K562 (cell line): Measurements from ENCODE around the gene SMIM41. TPM values are rescaled to one million over a fixed set of nuclear protein-coding genes. Genes with fewer than 3 reads are reported as not detected.

Experiments used
- ATAC-seq: fragments of 200-7000 bp; cut with Tn5 transposase; 3 replicates; pipeline ENCODE4 v1.9.1; 2020; ENCODE audit warnings: moderate library complexity
- BruUV-seq: library from RNA; stranded (reverse); fragments of 400-500 nt; replicated peaks from 2 replicates; lab custom pipeline; 2021; lab: Mats Ljungman, UMichigan
- CTCF ChIA-PET: fragments of 300-600 bp; formaldehyde crosslinking; extraction: SDS; loops from one replicate; lab custom pipeline; 2021; ENCODE audit warnings: low intra/inter-chr PET ratio; lab: Yijun Ruan, JAX
- POLR2A ChIA-PET: fragments of 300-600, 350-650 bp; sonication (Branson Sonifier 250); formaldehyde crosslinking; extraction: SDS; loops from one replicate; lab custom pipeline; 2021; ENCODE audit warnings: antibody characterized with exemption, inconsistent platforms; lab: Yijun Ruan, JAX
- DNase-seq, 4 experiments: peaks; one replicate each; pipeline versions ENCODE4 v3.0.0 to v3.0.0-alpha.2; 2011 to 2018; ENCODE audit warnings: low spot score in 3 of 4, mixed read lengths in 3 of 4; ENCODE audit errors: extremely low read depth in 1 of 4
- FAIRE-seq: peaks from 2 replicates; lab custom pipeline; 2011; peaks lifted over from hg19 to GRCh38; lab: Jason Lieb, UNC
- H2AFZ ChIP-seq: 2 replicates; pipeline ENCODE4 v1.6.0; 2011; ENCODE audit warnings: low read depth, low read length, control low read depth, inconsistent platforms
- H3K27ac ChIP-seq: fragments of 200-600 bp; 3 replicates; pipeline ENCODE4 v1.8.0; 2011; ENCODE audit warnings: low read depth, mild to moderate bottlenecking, control low read depth, inconsistent platforms, low read length, moderate library complexity, mixed read lengths; ENCODE audit errors: extremely low read depth
- H3K27me3 ChIP-seq, 2 experiments: fragments of 300-600 bp in 1 of 2; 2 replicates in 1 of 2; 3 replicates in 1 of 2; pipeline versions ENCODE4 v1.6.0 to v1.8.0; 2011; ENCODE audit warnings: inconsistent platforms in 2 of 2, low read length in 2 of 2, mild to moderate bottlenecking in 1 of 2, mixed read lengths in 1 of 2, moderate library complexity in 1 of 2; ENCODE audit not compliant: control insufficient read depth in 2 of 2, insufficient read depth in 2 of 2
- H3K36me3 ChIP-seq: fragments of 300-600 bp; 3 replicates; pipeline ENCODE4 v1.8.0; 2011; ENCODE audit warnings: mild to moderate bottlenecking, low read length, inconsistent platforms; ENCODE audit not compliant: control insufficient read depth, insufficient read depth
- H3K4me1 ChIP-seq, 2 experiments: fragments of 200-600 bp in 1 of 2; replicated peaks in 1 of 2; 2 replicates in 1 of 2; 3 replicates in 1 of 2; pipeline versions ENCODE4 v1.5.1 to v1.8.0; 2011; ENCODE audit warnings: inconsistent platforms in 2 of 2, low read length in 2 of 2, mild to moderate bottlenecking in 1 of 2, mixed read lengths in 1 of 2, moderate library complexity in 1 of 2; ENCODE audit not compliant: control insufficient read depth in 2 of 2, insufficient read depth in 2 of 2
- H3K4me2 ChIP-seq: 2 replicates; pipeline ENCODE4 v1.6.1; 2011; ENCODE audit warnings: low read length, control low read depth, inconsistent platforms, mixed read lengths; ENCODE audit not compliant: insufficient read depth
- H3K4me3 ChIP-seq: fragments of 200-600 bp; sonication (generic), shearing (Covaris generic); 2 replicates; pipeline ENCODE4 v1.5.1; 2016; ENCODE audit warnings: control low read depth, inconsistent platforms
- H3K79me2 ChIP-seq: fragments of 200-600 bp; 3 replicates; pipeline ENCODE4 v1.8.0; 2011; ENCODE audit warnings: low read length, inconsistent platforms; ENCODE audit not compliant: control insufficient read depth, insufficient read depth
- H3K9ac ChIP-seq, 2 experiments: 2 replicates each; pipeline versions ENCODE4 v1.6.0 to v1.6.1; 2011; ENCODE audit warnings: low read depth in 2 of 2, low read length in 2 of 2, control low read depth in 1 of 2, inconsistent platforms in 1 of 2, mild to moderate bottlenecking in 1 of 2, mixed read lengths in 1 of 2; ENCODE audit not compliant: insufficient read depth in 1 of 2
- H3K9me1 ChIP-seq: one replicate; pipeline ENCODE4 v1.6.0; 2011; ENCODE audit warnings: inconsistent platforms, mild to moderate bottlenecking, low read length, moderate library complexity; ENCODE audit not compliant: control insufficient read depth, insufficient read depth
- H3K9me3 ChIP-seq: replicated peaks from 2 replicates; pipeline ENCODE4 v1.5.1; 2011; ENCODE audit warnings: low read depth, low read length, inconsistent platforms; ENCODE audit not compliant: control insufficient read depth, insufficient read depth
- H4K20me1 ChIP-seq: replicated peaks from 2 replicates; pipeline ENCODE4 v1.6.1; 2011; ENCODE audit warnings: low read length, inconsistent platforms, mixed read lengths; ENCODE audit not compliant: control insufficient read depth, insufficient read depth
- CBX8 ChIP-seq: fragments of 200-600 bp; sonication (generic); IDR thresholded peaks from 2 replicates; pipeline ENCODE4 v1.6.1; 2012; ENCODE audit warnings: borderline replicate concordance, mixed run types, low read depth, mild to moderate bottlenecking, moderate library complexity, mixed read lengths, low read length, control low read depth, inconsistent platforms; ENCODE audit not compliant: poor library complexity, severe bottlenecking; ENCODE audit errors: extremely low read depth
- GATA2 ChIP-seq: sonication (generic); formaldehyde crosslinking; IDR thresholded peaks from 2 replicates; pipeline ENCODE4 v1.4.0; 2020; ENCODE audit warnings: mild to moderate bottlenecking, missing genetic modification reagents
- HDAC2 ChIP-seq: fragments of 450-650 bp; IDR thresholded peaks from 2 replicates; pipeline ENCODE4 v1.6.1; 2016; ENCODE audit warnings: mild to moderate bottlenecking
- MBD2 ChIP-seq: sonication (generic); IDR thresholded peaks from 2 replicates; pipeline ENCODE4 v1.6.1; 2016; ENCODE audit warnings: low read depth, borderline replicate concordance
- MEF2A ChIP-seq: IDR thresholded peaks from 2 replicates; pipeline ENCODE4 v1.6.1; 2011; ENCODE audit warnings: low read depth, mild to moderate bottlenecking, low read length, moderate library complexity; ENCODE audit not compliant: control insufficient read depth
- NCOA6 ChIP-seq: fragments of 450-650 bp; IDR thresholded peaks from 2 replicates; pipeline ENCODE4 v1.6.1; 2017; ENCODE audit warnings: mild to moderate bottlenecking
- NFIX ChIP-seq: fragments of 250-450 bp; sonication (Bioruptor Pico); IDR thresholded peaks from 2 replicates; pipeline ENCODE4 v1.4.0; 2020; ENCODE audit warnings: low read depth, mild to moderate bottlenecking, moderate library complexity
- SREBF2 ChIP-seq: sonication (generic); formaldehyde crosslinking; IDR thresholded peaks from 2 replicates; pipeline ENCODE4 v1.4.0; 2020; ENCODE audit warnings: mild to moderate bottlenecking, missing genetic modification reagents
- SRSF7 ChIP-seq: fragments of 200-400 bp; formaldehyde crosslinking; optimal IDR thresholded peaks from 2 replicates; pipeline ENCODE3; 2017; ENCODE audit warnings: mild to moderate bottlenecking, low read depth, low read length
- ZNF551 ChIP-seq: fragments of 250-450 bp; sonication (Bioruptor Pico); IDR thresholded peaks from 2 replicates; pipeline ENCODE4 v1.5.0; 2021; ENCODE audit warnings: mild to moderate bottlenecking, moderate library complexity
- ZNF561 ChIP-seq: fragments of 450-650 bp; formaldehyde crosslinking; conservative IDR thresholded peaks from 2 replicates; pipeline ENCODE4 v1.4.0; 2020; ENCODE audit warnings: mild to moderate bottlenecking, moderate library complexity
- WGBS: fragments of 100-300 bp; shearing (Covaris generic); methylation state at CpG from one replicate; pipeline ENCODE4 v1.1.6; 2016; ENCODE audit warnings: low coverage, mixed read lengths; ENCODE audit not compliant: insufficient coverage; ENCODE audit errors: missing lambda C conversion rate; 5-methylcytosine and 5-hydroxymethylcytosine counted together
- in situ Hi-C: fragments of 300-500 bp; cut with MboI; formaldehyde crosslinking; loops from 4 replicates; pipeline ENCODE4 v1.15.0; 2018; ENCODE audit warnings: inconsistent platforms, mixed read lengths
- intact Hi-C: fragments of 100-400 bp; cut with micrococcal nuclease; formaldehyde crosslinking; loops from 2 replicates; pipeline ENCODE4 v1.14.2; 2022
- polyA plus RNA-seq, 8 experiments: library from polyadenylated mRNA; depleted of rRNA in 4 of 8; stranded (reverse) in 5 of 8; unstranded in 3 of 8; fragments of >200 nt; fragmentation: Nextera tagmentation in 2 of 8; fragmentation: Illumina TruSeq in 1 of 8; extraction: Ambion mirVana in 2 of 8; extraction: Trizol in 1 of 8; gene quantifications; 2 replicates each; pipeline versions ENCODE4 v1.2.1 to v1.2.3, GENCODE V29; 2011 to 2014; ENCODE audit warnings: inconsistent platforms in 1 of 8, missing spikeins in 1 of 8
- total RNA-seq, 7 experiments: library from RNA; depleted of rRNA in 6 of 7; stranded (reverse); fragments of >200 nt in 6 of 7; fragmentation: Illumina TruSeq in 2 of 7; extraction: Trizol in 2 of 7; gene quantifications; 2 replicates each; pipeline versions ENCODE4 v1.2.1 to v1.2.3, GENCODE V29; 2011 to 2021; ENCODE audit warnings: low replicate concordance in 1 of 7
- TF ChIP-seq, protein P1 (sequence below): fragments of 250-450 bp; sonication (Bioruptor Pico); IDR thresholded peaks from 2 replicates; pipeline ENCODE4 v1.8.0; 2021; ENCODE audit warnings: borderline replicate concordance, mild to moderate bottlenecking, moderate library complexity; ENCODE audit not compliant: poor library complexity, severe bottlenecking
- TF ChIP-seq, protein P2 (sequence below): fragments of 250-450 bp; sonication (Bioruptor Pico); IDR thresholded peaks from 2 replicates; pipeline ENCODE4 v1.4.0; 2020

SMIM41 gene
- total and polyA plus RNA-seq, 9 of the 15 experiments (the other 6 are each of a cell fraction or from before 2014, with no cell fraction given), result not detected

DNA sequence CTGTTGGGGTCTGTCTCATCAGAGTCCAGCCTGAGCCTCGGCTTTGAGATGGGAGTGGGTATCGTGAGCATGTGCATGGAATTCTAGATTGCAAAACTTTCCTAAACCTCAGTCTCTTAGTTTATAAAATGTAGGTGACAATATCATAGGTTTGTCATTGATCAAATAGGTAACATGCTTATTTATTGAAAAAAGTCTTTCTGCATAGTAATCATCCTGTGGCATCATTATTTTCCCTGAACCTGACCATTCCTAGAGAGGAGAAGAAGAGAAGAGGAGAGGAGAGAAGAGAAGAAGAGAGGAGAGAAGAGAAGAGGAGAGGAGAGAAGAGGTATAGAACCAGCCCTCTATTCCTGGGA is 4.1 kb downstream of the SMIM41 start:
- in situ Hi-C loops, result loop anchor here (5.0 kb wide), 1 partner anchor 56 kb away; no protein-coding TSS in a partner anchor

More for the DNA sequence above, 4.1 kb downstream of the SMIM41 start:
- Histone ChIP-seq H4K20me1 (0 out of 2 replicates have a peak, but pooled peaks cover 14% of the 10 kb centered on the region), H3K27me3 (peaks cover 32 to 42% of the 10 kb centered on the region in 2 experiments; a peak in 4 of 5 replicates), H3K9me1 (no peaks in the 10 kb centered on the region), H3K4me3 (no peak overlapping the region), H3K4me1 (peaks cover 0 to 10% of the 10 kb centered on the region in 2 experiments; a peak in 1 of 5 replicates), H3K4me2 (no peak overlapping the region), H3K9me3 (no peaks in the 10 kb centered on the region), H2AFZ (no peak overlapping the region), H3K36me3 (peaks cover 5% of the 10 kb centered on the region; the same call in 1 of the 3 replicates), H3K9ac (no peak overlapping the region), H3K27ac (no peak overlapping the region), H3K79me2 (no peaks in the 10 kb centered on the region)
- 0% methylated on average over 2 of the region's 2 CpGs for WGBS
- FAIRE-seq, result no peak
- TF ChIP-seq MBD2 (no peak), ZNF561 (CRISPR knock-in tag) (no peak), ZNF551 (no peak), NCOA6 (no peak), HDAC2 (no peak), NFIX (CRISPR knock-in tag) (no peak), CBX8 (no peak), GATA2 (CRISPR knock-in tag) (no peak), SRSF7 (no peak), SREBF2 (CRISPR knock-in tag) (no peak), MEF2A (no peak)
- TF ChIP-seq, protein P1, sequence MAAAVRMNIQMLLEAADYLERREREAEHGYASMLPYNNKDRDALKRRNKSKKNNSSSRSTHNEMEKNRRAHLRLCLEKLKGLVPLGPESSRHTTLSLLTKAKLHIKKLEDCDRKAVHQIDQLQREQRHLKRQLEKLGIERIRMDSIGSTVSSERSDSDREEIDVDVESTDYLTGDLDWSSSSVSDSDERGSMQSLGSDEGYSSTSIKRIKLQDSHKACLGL (CRISPR knock-in tag), result no peak
- TF ChIP-seq, protein P2, sequence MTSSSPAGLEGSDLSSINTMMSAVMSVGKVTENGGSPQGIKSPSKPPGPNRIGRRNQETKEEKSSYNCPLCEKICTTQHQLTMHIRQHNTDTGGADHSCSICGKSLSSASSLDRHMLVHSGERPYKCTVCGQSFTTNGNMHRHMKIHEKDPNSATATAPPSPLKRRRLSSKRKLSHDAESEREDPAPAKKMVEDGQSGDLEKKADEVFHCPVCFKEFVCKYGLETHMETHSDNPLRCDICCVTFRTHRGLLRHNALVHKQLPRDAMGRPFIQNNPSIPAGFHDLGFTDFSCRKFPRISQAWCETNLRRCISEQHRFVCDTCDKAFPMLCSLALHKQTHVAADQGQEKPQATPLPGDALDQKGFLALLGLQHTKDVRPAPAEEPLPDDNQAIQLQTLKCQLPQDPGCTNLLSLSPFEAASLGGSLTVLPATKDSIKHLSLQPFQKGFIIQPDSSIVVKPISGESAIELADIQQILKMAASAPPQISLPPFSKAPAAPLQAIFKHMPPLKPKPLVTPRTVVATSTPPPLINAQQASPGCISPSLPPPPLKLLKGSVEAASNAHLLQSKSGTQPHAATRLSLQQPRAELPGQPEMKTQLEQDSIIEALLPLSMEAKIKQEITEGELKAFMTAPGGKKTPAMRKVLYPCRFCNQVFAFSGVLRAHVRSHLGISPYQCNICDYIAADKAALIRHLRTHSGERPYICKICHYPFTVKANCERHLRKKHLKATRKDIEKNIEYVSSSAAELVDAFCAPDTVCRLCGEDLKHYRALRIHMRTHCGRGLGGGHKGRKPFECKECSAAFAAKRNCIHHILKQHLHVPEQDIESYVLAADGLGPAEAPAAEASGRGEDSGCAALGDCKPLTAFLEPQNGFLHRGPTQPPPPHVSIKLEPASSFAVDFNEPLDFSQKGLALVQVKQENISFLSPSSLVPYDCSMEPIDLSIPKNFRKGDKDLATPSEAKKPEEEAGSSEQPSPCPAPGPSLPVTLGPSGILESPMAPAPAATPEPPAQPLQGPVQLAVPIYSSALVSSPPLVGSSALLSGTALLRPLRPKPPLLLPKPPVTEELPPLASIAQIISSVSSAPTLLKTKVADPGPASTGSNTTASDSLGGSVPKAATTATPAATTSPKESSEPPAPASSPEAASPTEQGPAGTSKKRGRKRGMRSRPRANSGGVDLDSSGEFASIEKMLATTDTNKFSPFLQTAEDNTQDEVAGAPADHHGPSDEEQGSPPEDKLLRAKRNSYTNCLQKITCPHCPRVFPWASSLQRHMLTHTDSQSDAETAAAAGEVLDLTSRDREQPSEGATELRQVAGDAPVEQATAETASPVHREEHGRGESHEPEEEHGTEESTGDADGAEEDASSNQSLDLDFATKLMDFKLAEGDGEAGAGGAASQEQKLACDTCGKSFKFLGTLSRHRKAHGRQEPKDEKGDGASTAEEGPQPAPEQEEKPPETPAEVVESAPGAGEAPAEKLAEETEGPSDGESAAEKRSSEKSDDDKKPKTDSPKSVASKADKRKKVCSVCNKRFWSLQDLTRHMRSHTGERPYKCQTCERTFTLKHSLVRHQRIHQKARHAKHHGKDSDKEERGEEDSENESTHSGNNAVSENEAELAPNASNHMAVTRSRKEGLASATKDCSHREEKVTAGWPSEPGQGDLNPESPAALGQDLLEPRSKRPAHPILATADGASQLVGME, result no peak
- ATAC-seq, result no peak
- CTCF ChIA-PET, result interaction anchor here (0.7 to 8.1 kb wide), 6 partner anchors 17 to 90 kb away, joined by 3 to 242 read pairs (median 6); no protein-coding TSS in a partner anchor
- no TSS peak for BruUV-seq
- intact Hi-C loops, result loop anchor here (1.0 to 5.0 kb wide), 2 partner anchors 39 to 58 kb away; no protein-coding TSS in a partner anchor
- no peak for DNase-seq
- POLR2A ChIA-PET, result interaction anchor here (0.7 to 1.0 kb wide), 3 partner anchors 50 to 79 kb away, joined by 3 read pairs; no protein-coding TSS in a partner anchor
